ENCODE results near the gene CCDC178. TPM values are rescaled to one million over a fixed set of nuclear protein-coding genes. Genes with fewer than 3 reads are reported as not detected.

Gene CCDC178, protein sequence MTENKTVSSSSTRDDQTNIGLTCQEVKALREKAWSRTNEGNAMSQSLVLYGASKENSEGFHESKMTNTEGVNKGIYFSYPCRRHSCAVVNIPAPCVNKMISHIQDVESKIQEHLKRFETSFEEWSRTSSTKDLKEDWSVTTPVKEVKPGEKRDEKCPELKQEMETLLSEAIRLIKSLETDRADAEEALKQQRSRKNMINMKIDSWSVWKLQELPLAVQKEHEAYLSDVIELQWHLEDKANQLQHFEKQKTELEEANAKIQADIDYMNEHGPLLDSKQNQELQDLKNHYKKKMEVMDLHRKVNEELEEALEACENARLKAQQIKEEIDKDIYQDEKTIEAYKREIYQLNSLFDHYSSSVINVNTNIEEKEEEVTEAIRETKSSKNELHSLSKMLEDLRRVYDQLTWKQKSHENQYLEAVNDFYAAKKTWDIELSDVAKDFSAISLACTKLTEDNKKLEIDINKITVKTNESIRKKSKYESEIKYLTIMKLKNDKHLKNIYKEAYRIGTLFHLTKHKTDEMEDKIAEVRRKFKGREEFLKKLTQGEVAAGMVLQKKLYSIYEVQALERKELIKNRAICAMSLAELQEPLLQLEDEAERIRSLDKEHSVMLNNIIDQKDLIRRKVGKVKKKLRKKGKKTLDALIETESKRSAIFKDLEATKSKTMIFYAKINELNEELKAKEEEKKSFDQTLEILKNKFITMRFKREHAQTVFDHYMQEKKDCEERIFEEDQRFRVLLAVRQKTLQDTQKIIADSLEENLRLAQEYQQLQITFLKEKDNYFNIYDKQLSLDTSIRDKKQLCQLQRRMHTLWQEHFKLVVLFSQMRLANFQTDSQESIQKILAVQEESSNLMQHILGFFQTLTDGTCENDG
- total RNA-seq (2012; rRNA removed) (not detected in 2 replicates), polyA plus RNA-seq (2012; rRNA removed) (not detected in 2 replicates), Bru-seq, nascent RNA (percentile 12 among the genes with signal in this experiment), BruChase-seq, experiment 1, labeled RNA remaining after a 6-hour chase (percentile 19 among the genes with signal in this experiment), BruChase-seq, experiment 2, labeled RNA remaining after a 2-hour chase (percentile 18 among the genes with signal in this experiment)
- not detected in 2 replicates for polyA plus RNA-seq (2012; cell fraction: cytosol; rRNA removed)
- not detected in 2 replicates for polyA plus RNA-seq (2012; cell fraction: nucleus; rRNA removed; ENCODE audit: low replicate concordance)
- long read RNA-seq = 0 reads

- Histone ChIP-seq H2AK5ac (ENCODE audit: low read depth, low read length) (no peak within 1 kb of the TSS), H3K9ac (ENCODE audit: low read depth, low read length) (no peak within 1 kb of the TSS), H3K23ac (ENCODE audit: low read depth, low read length) (no peak within 1 kb of the TSS), H3K9me3 (ENCODE audit: control insufficient read depth, insufficient read depth, low read length) (no peaks in the 10 kb centered on the region), H3K4me3 (ENCODE audit: insufficient read depth, low read depth, low read length) (peak within 1 kb of the TSS; percentile 29; the same call in 1 of the 2 replicates), H3K9me1 (ENCODE audit: insufficient read depth, low read length) (no peaks in the 10 kb centered on the region), H2BK20ac (ENCODE audit: low read depth, low read length) (no peak within 1 kb of the TSS), H3K4me1 (ENCODE audit: control insufficient read depth, insufficient read depth, low read length) (no peaks in the 10 kb centered on the region), H4K5ac (ENCODE audit: low read depth, low read length) (no peak within 1 kb of the TSS; the same call in 1 of the 2 replicates), H4K20me1 (ENCODE audit: insufficient read depth, low read length) (no peaks in the 10 kb centered on the region), H2AFZ (replicated peaks; ENCODE audit: low read length, poor library complexity) (peak within 1 kb of the TSS; percentile 72), H2BK15ac (ENCODE audit: low read depth, low read length) (no peak within 1 kb of the TSS), H4K91ac (ENCODE audit: insufficient read depth, low read depth, low read length) (no peak within 1 kb of the TSS), H3K79me1 (ENCODE audit: low read depth in 1 of 2, low read length in 2 of 2) (no peaks in the 10 kb centered on the region), H3K27ac (ENCODE audit: insufficient read depth, low read length) (no peak within 1 kb of the TSS; the same call in 1 of the 2 replicates), H2BK120ac (ENCODE audit: low read depth, low read length) (no peak within 1 kb of the TSS), H2BK5ac (ENCODE audit: low read depth, low read length, poor library complexity, severe bottlenecking) (no peak within 1 kb of the TSS), H3K18ac (ENCODE audit: low read depth, low read length) (no peak within 1 kb of the TSS), H3K36me3 (ENCODE audit: control insufficient read depth, insufficient read depth, low read length) (no peaks in the 10 kb centered on the region), H4K8ac (ENCODE audit: low read depth in 2 of 2, low read length in 2 of 2) (no peak within 1 kb of the TSS), H2AK9ac (replicated peaks; ENCODE audit: low read depth, low read length, poor library complexity) (no peak within 1 kb of the TSS), H3K56ac (ENCODE audit: extremely low read depth, insufficient read depth, low read length) (no peak within 1 kb of the TSS), H3K4me2 (ENCODE audit: low read depth, low read length) (peak within 1 kb of the TSS; percentile 91), H3K4ac (ENCODE audit: low read depth, low read length) (no peak within 1 kb of the TSS), H3K14ac (replicated peaks; ENCODE audit: low read depth, low read length) (no peak within 1 kb of the TSS), H3K27me3 (ENCODE audit: control insufficient read depth, insufficient read depth, low read length) (peaks cover 3% of the 10 kb centered on the region; the same call in 1 of the 2 replicates)
- in situ Hi-C loops (cut with MboI; ENCODE audit: low sequenced_read_pairs) (no loop called here), dilution Hi-C loops (cut with HindIII; ENCODE audit: low sequenced_read_pairs, unreplicated experiment) (no loop called here), intact Hi-C loops (cut with micrococcal nuclease) (loop anchor here (1.0 kb wide), 1 partner anchor 321 kb away; no protein-coding TSS in a partner anchor)
- ChIA-PET CTCF (no interaction called here), POLR2A (ENCODE audit: unreplicated experiment) (no interaction called here)
- no TSS peak for BruUV-seq (replicated peaks)
- DNase-seq (peak; percentile 60), ATAC-seq (ENCODE audit: low read depth) (peak; percentile 93)
- 1% methylated on average over 32 of the region's 77 CpGs; no CpG with 5 or more reads in 1 of the 2 experiments for WGBS, 2 experiments (ENCODE audit: extremely low coverage in 2 of 2, insufficient read length in 1 of 2)
- TF ChIP-seq POLR2A (IDR thresholded peaks at IDR 0.05; ENCODE audit: low read depth, low read length) = no peak
- TF ChIP-seq NFE2L2 (IDR thresholded peaks at IDR 0.05; ENCODE audit: low read depth, low read length) = no peak
- TF ChIP-seq SMC3 (IDR thresholded peaks at IDR 0.05; ENCODE audit: low read depth, low read length) = 0 out of 2 replicates have a peak, but pooled peaks have one; percentile 12
- no peak for TF ChIP-seq CHD1 (IDR thresholded peaks at IDR 0.05; ENCODE audit: low read depth, low read length)
- TF ChIP-seq, protein P1, sequence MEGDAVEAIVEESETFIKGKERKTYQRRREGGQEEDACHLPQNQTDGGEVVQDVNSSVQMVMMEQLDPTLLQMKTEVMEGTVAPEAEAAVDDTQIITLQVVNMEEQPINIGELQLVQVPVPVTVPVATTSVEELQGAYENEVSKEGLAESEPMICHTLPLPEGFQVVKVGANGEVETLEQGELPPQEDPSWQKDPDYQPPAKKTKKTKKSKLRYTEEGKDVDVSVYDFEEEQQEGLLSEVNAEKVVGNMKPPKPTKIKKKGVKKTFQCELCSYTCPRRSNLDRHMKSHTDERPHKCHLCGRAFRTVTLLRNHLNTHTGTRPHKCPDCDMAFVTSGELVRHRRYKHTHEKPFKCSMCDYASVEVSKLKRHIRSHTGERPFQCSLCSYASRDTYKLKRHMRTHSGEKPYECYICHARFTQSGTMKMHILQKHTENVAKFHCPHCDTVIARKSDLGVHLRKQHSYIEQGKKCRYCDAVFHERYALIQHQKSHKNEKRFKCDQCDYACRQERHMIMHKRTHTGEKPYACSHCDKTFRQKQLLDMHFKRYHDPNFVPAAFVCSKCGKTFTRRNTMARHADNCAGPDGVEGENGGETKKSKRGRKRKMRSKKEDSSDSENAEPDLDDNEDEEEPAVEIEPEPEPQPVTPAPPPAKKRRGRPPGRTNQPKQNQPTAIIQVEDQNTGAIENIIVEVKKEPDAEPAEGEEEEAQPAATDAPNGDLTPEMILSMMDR (conservative IDR thresholded peaks at IDR 0.05; ENCODE audit: low read depth, low read length) = peak; percentile 51
- 0 out of 2 replicates have a peak, but pooled peaks have one; percentile 17 for TF ChIP-seq RAD21 (IDR thresholded peaks at IDR 0.05; ENCODE audit: low read length)
- TF ChIP-seq, protein P2, sequence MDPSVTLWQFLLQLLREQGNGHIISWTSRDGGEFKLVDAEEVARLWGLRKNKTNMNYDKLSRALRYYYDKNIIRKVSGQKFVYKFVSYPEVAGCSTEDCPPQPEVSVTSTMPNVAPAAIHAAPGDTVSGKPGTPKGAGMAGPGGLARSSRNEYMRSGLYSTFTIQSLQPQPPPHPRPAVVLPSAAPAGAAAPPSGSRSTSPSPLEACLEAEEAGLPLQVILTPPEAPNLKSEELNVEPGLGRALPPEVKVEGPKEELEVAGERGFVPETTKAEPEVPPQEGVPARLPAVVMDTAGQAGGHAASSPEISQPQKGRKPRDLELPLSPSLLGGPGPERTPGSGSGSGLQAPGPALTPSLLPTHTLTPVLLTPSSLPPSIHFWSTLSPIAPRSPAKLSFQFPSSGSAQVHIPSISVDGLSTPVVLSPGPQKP (IDR thresholded peaks at IDR 0.05; ENCODE audit: borderline replicate concordance, low read depth, low read length) = no peak
- TF ChIP-seq CEBPB (IDR thresholded peaks at IDR 0.05; ENCODE audit: low read depth, low read length) = no peak
- no peak for TF ChIP-seq FOS (IDR thresholded peaks at IDR 0.05; ENCODE audit: low read depth, low read length)
Measured at GRCh38 chr18:33440060-33441043, at the start of gene CCDC178. Gene CCDC178 (minus strand): TSS chr18:33440721. CDS start chr18:33412088, 28,633 bp downstream.
